ENCODE data around the gene LRP1-AS. TPM values are rescaled to one million over a fixed set of nuclear protein-coding genes. Genes with fewer than 3 reads are reported as not detected.

LRP1-AS gene
- total RNA-seq, result not detected

DNA sequence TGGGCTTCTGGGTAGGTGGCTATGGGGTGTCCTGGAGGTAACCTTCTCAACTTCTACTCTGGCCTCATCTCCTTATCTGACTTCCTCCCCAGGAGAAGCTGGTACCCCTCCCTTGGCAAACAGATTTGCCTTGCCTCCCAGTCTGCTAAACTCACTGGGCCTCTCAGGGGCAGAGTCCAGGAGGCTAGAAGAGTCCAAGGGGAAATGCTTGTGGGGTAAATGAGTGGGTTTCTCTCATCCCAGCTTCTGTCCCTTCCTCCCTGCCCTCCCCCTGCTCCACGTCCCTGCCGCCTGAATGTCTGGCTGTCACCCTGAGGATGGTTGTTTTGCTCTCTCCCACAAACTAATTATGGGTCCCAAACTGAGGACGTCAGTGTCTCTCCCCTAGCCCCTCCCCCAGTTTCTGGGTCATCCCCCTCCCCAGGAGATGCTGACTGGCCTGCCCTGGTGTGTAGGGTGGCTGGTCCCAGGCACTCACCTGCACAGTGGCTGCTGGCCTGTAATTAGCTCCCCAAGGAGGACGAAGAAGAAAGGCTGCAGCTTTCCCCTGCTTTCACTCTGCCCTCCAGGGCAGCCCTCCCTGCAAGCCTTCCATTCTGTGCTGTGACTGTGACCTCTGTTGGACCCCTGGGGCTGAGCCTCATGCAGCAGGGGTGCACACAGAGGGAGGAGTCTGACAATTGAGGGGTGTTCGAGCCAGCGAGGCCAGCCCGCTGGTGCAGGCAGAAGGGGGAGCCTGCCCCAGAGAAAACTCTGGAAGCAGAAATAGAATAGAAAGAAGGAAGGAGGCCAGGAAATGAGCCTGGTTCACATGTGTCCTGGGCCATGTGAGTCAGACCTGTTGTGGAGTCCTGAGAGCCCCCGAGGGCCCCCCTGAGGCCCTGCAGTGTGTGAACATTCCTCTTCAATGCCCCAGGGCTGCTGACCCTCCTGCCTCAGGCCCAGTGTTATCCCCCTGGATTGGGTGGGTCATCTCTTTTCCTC lies at the start of gene LRP1-AS:
LRP1-AS (minus strand) TSS at position 659 of the 984 bp plus-strand sequence.
- DNase-seq, result no peak

GRCh38 chr12:57196956-57197355 lies 49.5 kb upstream of the LRP1-AS start:
- no peak for DNase-seq

GRCh38 chr12:57196439-57196838 lies 49.0 kb upstream of the LRP1-AS start:
- no peak for DNase-seq

DNA sequence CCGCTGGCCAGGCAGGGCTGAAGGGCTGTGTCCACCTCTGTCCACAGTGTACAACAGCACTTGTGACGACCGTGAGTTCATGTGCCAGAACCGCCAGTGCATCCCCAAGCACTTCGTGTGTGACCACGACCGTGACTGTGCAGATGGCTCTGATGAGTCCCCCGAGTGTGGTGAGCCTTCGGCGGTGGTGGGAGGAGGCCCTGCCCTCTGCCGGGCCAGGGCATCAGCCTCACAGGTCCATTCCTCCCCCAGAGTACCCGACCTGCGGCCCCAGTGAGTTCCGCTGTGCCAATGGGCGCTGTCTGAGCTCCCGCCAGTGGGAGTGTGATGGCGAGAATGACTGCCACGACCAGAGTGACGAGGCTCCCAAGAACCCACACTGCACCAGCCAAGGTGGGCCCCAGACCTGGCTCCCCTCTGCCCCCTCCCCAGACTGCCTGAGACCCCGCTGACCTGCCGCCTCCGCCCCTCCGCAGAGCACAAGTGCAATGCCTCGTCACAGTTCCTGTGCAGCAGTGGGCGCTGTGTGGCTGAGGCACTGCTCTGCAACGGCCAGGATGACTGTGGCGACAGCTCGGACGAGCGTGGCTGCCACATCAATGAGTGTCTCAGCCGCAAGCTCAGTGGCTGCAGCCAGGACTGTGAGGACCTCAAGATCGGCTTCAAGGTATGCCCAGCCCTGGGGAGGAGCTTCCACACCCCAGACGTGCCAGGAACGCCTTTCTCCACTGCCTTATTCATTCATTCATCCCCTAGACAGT lies 48.4 kb upstream of the LRP1-AS start:
- DNase-seq, result no peak

GRCh38 chr12:57195186-57195585 lies 47.8 kb upstream of the LRP1-AS start:
- DNase-seq, result no peak

DNA sequence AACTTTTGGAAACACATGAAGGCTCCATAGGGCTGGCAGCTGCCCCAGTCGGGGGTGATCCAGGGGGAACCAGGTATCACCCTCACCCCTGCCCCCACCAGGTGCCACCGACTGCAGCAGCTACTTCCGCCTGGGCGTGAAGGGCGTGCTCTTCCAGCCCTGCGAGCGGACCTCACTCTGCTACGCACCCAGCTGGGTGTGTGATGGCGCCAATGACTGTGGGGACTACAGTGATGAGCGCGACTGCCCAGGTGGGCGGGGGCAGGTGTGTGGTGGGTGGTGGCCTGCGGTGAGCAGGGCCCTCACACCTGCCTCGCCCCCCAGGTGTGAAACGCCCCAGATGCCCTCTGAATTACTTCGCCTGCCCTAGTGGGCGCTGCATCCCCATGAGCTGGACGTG lies 46.8 kb upstream of the LRP1-AS start:
- no peak for DNase-seq

DNA sequence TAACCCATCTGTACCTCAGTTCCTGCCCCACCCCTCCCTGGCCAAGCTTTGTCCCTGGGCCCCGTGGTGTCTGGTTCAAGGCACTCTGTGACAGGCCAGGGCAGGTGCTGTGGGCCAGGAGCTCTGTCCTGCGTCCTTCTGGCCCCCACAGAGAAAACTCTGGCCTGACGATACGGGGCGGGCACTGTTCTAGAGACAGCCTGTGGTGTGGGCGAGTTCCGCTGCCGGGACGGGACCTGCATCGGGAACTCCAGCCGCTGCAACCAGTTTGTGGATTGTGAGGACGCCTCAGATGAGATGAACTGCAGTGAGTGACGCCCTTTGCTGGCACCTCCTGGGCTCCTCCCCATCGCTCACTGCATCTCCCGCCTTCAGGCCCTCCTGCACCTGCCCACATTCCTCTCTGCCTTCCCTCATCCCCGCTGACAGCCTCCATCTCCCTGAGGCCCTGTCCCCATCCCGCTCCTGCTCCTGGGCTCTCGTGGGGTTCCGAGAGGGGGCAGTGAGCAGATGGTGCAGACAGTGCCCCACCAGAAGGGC lies 46.4 kb upstream of the LRP1-AS start:
- no peak for DNase-seq

- DNase-seq, result no peak
Observed at GRCh38 chr12:57192920-57193319, 45.5 kb upstream of the LRP1-AS start.

- no peak for DNase-seq
Observed at GRCh38 chr12:57191410-57191809, 44.0 kb upstream of the LRP1-AS start.

GRCh38 chr12:57190821-57191220 lies 43.4 kb upstream of the LRP1-AS start:
- DNase-seq, result no peak

DNA sequence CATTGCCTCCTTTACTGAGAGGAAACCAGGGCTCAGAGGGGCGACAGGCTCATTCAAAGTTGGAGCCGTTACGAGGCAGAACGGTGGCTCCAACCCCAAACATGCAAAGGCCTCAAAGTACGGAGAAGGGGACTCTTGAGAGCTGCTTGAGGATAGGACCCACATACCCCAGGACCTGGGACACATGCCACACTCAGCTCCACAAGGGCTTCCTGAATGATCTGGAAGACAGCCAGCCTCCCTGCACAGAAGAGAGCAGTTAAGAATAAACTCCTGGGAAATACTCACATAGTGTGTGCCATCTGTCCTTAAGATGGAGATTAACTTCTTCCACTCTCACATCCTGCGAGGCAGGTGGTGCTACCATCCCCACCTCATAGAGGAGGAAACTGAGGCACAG lies 42.6 kb upstream of the LRP1-AS start:
- no peak for DNase-seq

DNA sequence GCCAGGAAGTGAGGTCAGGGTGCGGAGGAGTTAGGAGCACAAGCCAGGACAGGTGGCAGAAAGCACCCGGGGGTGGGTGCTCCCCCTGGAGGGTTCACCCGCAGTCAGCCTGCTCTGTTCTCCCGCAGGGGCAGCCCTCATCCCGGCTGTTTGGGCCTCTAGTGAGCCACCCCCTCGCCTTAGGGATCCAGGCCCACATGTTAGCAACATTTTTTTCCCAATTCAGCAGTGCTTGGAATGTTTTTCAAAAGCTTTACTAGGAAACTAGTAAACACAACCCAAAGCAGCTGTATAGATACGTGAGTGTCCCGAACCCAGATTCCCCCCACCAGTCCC lies 40.6 kb upstream of the LRP1-AS start:
- no peak for DNase-seq

DNA sequence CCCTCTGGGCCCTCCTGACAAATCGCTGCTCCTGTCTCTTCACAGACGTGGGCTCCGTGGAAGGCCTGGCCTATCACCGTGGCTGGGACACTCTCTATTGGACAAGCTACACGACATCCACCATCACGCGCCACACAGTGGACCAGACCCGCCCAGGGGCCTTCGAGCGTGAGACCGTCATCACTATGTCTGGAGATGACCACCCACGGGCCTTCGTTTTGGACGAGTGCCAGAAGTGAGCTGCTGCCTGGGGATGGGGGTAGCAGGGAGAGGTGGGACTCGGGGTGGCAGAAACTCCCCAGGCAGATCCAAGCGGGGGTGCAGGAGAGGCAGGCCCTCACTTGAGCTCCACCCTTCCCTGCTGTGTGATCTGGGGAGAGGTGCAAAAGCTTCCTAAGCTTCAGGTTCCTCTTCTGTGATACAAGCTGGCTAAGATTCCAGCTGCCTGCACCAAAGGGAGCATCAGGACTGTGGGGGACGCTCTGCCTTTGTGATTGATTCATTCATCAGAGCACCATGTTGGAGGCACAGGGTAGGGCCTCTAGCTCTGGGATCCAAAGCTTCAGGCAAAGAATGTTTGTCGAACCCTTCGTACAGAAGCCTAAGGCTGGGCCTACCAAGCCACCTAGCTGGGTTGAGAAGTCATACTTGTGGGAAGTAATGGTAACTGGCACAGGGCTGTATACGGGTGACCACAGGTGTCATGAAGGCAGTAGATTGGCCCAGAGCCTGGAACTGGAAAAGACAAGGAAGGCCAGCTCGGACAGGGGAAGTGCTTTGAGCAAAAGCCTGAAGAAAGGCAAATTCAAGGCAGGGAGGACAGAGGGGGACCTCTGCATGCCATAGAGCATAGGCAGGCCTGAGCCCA lies 40.0 kb upstream of the LRP1-AS start:
- DNase-seq, result no peak

- no peak for DNase-seq
Observed at GRCh38 chr12:57185906-57186508, 38.6 kb upstream of the LRP1-AS start.

DNA sequence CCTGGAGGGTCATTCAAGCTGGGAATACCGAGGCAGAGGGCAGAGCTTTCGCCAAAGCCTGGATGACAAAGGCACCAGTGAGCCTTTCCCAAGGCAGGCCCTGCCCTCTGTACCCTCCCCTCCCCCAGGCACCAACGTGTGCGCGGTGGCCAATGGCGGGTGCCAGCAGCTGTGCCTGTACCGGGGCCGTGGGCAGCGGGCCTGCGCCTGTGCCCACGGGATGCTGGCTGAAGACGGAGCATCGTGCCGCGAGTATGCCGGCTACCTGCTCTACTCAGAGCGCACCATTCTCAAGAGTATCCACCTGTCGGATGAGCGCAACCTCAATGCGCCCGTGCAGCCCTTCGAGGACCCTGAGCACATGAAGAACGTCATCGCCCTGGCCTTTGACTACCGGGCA lies 38.0 kb upstream of the LRP1-AS start:
- DNase-seq, result no peak

DNA sequence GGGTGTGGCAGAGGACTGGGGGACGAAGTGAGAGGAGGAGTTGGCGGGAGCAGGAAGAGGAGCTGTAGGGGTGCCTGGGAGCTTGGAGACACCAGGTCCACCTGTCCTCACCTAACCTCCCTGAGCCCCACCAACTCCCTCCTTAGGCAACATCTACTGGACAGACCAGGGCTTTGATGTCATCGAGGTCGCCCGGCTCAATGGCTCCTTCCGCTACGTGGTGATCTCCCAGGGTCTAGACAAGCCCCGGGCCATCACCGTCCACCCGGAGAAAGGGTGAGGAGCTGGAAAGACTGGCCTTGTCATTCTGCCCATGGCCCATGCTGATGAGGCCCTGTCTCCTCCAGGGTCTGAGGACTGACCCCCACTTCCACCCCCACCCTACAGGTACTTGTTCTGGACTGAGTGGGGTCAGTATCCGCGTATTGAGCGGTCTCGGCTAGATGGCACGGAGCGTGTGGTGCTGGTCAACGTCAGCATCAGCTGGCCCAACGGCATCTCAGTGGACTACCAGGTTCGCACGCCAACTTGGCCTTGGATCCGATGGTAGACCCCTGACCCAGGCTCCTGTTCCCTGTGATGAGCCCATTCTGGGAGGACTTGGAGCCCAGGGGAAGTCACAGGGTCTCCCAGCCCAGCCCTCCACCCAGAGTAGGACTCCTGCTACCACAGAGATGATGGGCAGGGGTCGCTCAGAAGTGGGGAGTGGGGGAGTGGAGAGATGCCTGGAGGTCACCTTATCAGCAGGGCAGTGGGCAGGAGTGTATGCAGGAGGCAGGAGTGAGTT lies 36.7 kb upstream of the LRP1-AS start:
- no peak for DNase-seq

GRCh38 chr12:57182918-57183575 lies 35.6 kb upstream of the LRP1-AS start:
- peak; percentile 56 for DNase-seq

GRCh38 chr12:57181561-57182155 lies 34.2 kb upstream of the LRP1-AS start:
- DNase-seq, result no peak

DNA sequence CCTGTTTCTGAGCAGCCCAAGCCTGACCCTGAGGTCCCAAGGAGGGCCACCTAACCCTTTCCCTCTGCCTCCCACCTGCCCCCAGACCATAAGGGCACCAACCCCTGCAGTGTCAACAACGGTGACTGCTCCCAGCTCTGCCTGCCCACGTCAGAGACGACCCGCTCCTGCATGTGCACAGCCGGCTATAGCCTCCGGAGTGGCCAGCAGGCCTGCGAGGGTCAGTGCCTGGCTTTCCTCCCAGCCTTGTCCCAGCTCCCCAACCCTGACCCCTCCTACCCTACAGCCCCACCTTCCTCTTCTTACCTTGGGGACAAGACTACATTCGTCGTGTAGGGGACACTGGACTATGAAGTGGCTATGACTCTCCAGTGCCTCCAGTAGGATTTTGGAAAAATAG lies 33.7 kb upstream of the LRP1-AS start:
- no peak for DNase-seq

All from skin of body (tissue), 2 donors.